ENCODE measurements around the gene NUP50.

Gene NUP50

GRCh38 chr22:45196308-45196707, 32.6 kb downstream of the NUP50 start:
- no peak for DNase-seq (ENCODE audit: low read depth in 2 of 2)

- no peak for DNase-seq (ENCODE audit: low read depth in 2 of 2)
These were observed 33.3 kb downstream of the NUP50 start for GRCh38 chr22:45196926-45197605.

GRCh38 chr22:45197606-45198462, 34.1 kb downstream of the NUP50 start:
- DNase-seq (ENCODE audit: low read depth in 2 of 2), result no peak

- DNase-seq (ENCODE audit: low read depth in 2 of 2), result no peak
These were observed 34.7 kb downstream of the NUP50 start for GRCh38 chr22:45198463-45198795.

GRCh38 chr22:45199723-45200122, 36.0 kb downstream of the NUP50 start:
- no peak for DNase-seq (ENCODE audit: low read depth in 2 of 2)

GRCh38 chr22:45200230-45200629, 36.5 kb downstream of the NUP50 start:
- no peak for DNase-seq (ENCODE audit: low read depth in 2 of 2)

- no peak for DNase-seq (ENCODE audit: low read depth in 2 of 2)
These were observed 37.3 kb downstream of the NUP50 start for GRCh38 chr22:45200860-45201511.

GRCh38 chr22:45201678-45202332, 38.1 kb downstream of the NUP50 start:
- no peak for DNase-seq (ENCODE audit: low read depth in 2 of 2)

GRCh38 chr22:45202333-45203149, 38.8 kb downstream of the NUP50 start:
- DNase-seq (ENCODE audit: low read depth in 2 of 2), result no peak

- no peak for DNase-seq (ENCODE audit: low read depth in 2 of 2)
These were observed 39.6 kb downstream of the NUP50 start for GRCh38 chr22:45203150-45203951.

GRCh38 chr22:45204241-45204640, 40.5 kb downstream of the NUP50 start:
- no peak for DNase-seq (ENCODE audit: low read depth in 2 of 2)

- DNase-seq (ENCODE audit: low read depth in 2 of 2), result no peak
These were observed 41.1 kb downstream of the NUP50 start for GRCh38 chr22:45204819-45205218.

- DNase-seq (ENCODE audit: low read depth in 2 of 2), result no peak
These were observed 41.7 kb downstream of the NUP50 start for GRCh38 chr22:45205276-45205925.

- no peak for DNase-seq (ENCODE audit: low read depth in 2 of 2)
These were observed 42.5 kb downstream of the NUP50 start for GRCh38 chr22:45206233-45206632.

- DNase-seq (ENCODE audit: low read depth in 2 of 2), result no peak
These were observed 43.8 kb downstream of the NUP50 start for GRCh38 chr22:45207533-45207932.

- no peak for DNase-seq (ENCODE audit: low read depth in 2 of 2)
These were observed 44.4 kb downstream of the NUP50 start for GRCh38 chr22:45207981-45208664.

- no peak for DNase-seq (ENCODE audit: low read depth in 2 of 2)
These were observed 44.9 kb downstream of the NUP50 start for GRCh38 chr22:45208696-45208992.

GRCh38 chr22:45208993-45209838, 45.5 kb downstream of the NUP50 start:
- no peak for DNase-seq (ENCODE audit: low read depth in 2 of 2)

- DNase-seq (ENCODE audit: low read depth in 2 of 2), result no peak
These were observed 46.4 kb downstream of the NUP50 start for GRCh38 chr22:45210174-45210573.

Measured in stimulated activated CD8-positive, alpha-beta memory T cell treated with anti-CD3 and anti-CD28 coated beads, Interleukin-15, amount 100 ng/mL, for 48 hours (primary cell).